Measurements from ENCODE around the gene ATP6V1F. TPM values are rescaled to one million over a fixed set of nuclear protein-coding genes. Genes with fewer than 3 reads are reported as not detected.
A peak's percentile ranks its signal among the peaks of the same experiment; 100 is the strongest.

Gene ATP6V1F
- total RNA-seq, 1 donor from 2014 or later: 69.3 TPM

DNA sequence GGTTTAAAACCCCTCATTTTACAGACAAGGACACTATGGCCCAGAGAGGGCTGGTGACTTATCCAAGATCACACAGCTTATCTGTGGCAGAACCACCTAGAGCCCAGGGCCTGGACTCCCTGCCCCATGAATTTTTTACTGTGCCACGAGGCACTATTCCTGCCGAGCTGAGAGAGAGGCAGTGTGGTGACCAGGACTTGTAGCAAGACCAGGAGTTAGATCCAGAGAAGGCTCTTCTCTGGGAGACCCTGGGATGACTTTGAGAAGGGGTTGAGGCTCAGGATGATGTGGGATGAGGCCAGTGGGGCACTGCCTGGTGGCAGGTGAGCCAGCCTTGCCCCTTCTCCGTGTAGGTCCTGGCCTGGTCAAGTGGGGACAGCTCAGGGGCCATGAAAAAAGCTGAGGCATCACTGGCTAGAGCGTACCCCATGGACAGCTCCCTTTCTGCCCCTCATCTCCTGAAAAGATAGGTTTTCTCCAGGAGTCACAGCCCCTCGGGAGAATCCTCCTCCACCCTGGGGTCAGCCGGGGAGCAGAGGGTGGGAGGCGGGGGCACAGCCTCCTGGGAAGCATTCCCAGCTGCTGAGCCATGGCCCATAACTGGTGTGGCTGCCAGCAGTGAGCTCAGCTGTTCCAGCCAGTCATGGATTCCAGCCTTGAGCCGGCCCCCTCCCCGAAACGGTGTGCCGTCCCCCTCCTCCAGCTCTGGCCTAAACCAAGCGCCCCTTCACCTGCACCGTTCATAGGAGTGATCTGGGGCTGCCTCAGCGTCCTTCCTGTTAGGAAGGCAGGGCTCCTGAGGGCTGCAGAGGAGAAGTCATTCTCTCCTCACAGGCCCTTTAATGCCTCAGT, 26.6 kb upstream of the ATP6V1F start:
- DNase-seq (ENCODE audit: low spot score): peak; percentile 55

DNA sequence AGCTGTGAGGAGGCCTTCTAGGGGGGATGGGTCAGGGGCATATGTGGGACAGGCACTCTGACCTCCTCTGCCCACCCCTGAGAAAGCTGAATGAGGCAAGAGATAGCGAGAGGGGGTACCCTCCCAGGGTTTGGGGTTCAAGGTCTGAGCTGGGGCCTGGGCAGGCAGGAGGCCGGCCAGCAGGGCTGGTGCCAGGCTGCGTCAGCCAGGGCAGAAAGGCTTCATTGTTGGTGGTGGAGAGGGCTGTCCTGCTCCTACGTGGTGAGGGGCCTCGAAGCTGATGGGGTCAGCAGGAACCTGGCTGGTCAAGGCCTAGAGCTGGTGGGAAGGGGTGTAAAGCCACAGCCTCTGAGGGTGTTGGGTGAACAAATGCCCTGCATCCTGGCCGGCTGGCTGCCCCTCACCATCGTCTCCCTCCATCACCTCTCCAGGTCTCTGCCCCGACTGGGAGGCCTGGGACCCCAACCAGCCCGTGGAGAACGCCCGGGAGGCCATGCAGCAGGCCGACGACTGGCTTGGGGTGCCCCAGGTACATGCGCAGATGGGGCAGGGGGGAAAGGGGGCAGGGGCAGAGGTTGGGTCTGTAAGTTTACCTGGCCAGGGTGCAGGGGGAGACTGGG, 25.8 kb upstream of the ATP6V1F start:
- DNase-seq (ENCODE audit: low spot score): no peak

DNA sequence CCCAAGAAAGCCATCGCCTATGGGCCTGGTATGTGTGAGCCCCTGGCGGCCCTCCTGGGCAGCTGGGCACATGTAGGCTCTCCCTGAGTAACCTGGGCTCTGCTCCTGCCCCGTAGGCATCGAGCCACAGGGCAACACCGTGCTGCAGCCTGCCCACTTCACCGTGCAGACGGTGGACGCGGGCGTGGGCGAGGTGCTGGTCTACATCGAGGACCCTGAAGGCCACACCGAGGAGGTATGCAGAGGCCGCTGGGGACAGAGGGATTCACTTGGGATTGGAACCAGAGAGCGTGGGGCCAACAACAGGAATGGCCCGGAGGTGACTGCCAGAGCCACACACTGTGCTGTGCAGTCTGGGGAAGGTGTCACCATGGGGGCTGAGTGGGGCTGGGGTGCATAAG, 25.1 kb upstream of the ATP6V1F start:
- DNase-seq (ENCODE audit: low spot score): no peak

DNA sequence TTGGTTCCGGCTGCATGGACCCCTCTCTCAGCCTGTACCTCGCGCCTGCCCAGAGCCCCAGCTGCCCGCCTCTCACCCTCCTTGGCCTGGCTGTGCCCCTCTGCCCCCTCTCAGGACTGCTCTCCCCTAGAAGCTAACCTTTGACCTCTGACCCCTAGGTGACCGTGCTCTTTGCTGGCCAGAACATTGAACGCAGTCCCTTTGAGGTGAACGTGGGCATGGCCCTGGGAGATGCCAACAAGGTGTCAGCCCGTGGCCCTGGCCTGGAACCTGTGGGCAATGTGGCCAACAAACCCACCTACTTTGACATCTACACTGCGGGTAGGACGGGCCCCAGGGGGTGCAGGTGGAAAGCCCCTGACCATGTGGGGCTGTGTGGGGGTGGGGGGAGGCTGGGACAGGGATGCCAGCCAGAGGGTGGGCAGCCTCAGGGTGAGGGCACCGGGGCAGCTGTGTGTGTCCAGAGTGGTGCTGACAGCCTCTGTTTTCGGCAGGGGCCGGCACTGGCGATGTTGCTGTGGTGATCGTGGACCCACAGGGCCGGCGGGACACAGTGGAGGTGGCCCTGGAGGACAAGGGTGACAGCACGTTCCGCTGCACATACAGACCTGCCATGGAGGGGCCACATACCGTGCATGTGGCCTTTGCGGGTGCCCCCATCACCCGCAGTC, 24.4 kb upstream of the ATP6V1F start:
- DNase-seq (ENCODE audit: low spot score): no peak

DNA sequence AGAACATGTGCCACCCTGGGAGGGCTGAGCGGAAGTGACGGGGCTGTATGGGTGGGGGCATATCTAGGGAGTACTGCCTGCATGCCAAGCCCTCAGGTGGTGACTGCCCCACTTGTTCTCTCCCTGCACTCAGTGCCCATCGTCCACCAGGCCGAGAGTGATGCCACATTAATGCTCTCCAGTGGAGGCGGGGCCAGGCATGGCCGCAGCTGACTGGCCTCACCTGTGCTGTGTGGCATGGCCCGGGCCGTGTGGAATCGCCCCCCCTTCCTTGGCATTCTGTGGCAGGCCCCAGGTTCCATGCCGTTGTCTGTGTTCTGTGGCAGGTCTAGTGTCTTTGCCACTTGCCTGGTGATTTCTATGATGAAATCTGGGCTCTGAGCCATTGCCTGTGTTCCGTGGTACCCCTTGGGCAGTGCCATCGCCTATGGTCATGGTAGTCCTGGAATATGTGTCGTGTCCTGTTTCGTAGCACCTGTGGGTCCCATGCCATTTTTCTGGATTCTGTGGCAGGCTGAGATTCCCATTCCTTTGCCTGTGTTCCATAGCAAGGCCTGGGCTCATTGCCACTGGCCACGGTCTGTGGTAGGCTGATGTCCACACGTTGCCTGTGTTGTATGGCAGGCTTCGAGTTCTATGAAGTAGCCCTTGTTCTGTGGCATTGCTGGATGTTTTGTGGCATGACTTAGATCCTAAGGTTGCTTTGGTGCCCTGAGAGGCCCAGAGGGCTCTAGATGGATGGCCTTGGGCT, 23.5 kb upstream of the ATP6V1F start:
- DNase-seq (ENCODE audit: low spot score): no peak

DNA sequence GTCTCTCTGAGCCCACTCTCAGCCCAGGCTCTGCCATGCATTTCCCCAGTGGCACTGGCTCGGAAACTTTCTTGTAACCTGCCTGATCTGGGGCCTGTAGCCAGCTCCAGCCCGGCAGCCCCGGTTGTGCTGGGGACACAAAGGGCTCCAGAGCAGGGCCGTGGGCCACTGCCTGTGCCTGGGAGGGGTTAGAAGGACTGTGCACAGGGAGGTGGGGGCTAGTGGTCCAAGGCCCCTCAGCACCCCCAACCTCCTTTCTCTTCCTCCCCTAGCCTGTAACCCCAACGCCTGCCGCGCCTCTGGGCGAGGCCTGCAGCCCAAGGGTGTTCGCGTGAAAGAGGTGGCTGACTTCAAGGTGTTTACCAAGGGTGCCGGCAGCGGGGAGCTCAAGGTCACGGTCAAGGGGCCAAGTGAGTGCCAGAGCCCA, 22.9 kb upstream of the ATP6V1F start:
- DNase-seq (ENCODE audit: low spot score): no peak

DNA sequence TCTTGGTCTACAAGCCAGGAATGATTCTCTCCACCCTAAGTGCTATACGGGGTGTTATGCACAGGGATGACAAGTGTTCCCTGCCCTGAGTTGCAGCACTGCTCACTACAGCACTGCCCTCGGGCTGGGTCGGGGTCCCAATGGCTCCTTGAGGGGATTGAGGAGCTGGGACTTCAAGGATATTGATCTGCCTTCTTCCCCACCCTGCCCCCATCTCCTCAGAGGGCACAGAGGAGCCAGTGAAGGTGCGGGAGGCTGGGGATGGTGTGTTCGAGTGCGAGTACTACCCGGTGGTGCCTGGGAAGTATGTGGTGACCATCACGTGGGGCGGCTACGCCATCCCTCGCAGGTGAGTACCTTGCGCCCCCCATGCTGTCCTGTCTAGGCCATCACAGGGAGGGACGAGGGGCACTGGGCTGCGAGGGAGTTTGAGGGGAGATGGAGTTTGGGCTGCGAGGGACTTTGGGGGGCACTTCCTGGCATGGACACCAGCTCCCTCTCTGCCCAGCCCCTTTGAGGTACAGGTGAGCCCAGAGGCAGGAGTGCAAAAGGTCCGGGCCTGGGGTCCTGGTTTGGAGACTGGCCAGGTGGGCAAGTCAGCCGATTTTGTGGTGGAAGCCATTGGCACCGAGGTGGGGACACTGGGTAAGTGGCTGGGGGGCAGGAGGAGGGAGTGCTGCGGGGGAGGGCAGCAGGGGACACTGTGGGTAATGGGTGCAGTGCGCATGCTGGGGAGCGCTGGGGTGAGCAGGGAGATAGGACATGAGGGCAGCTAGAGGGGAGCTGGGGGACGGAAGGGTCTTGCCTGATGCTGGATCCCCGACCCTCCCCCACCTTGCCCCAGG, 22.1 kb upstream of the ATP6V1F start:
- no peak for DNase-seq (ENCODE audit: low spot score)

DNA sequence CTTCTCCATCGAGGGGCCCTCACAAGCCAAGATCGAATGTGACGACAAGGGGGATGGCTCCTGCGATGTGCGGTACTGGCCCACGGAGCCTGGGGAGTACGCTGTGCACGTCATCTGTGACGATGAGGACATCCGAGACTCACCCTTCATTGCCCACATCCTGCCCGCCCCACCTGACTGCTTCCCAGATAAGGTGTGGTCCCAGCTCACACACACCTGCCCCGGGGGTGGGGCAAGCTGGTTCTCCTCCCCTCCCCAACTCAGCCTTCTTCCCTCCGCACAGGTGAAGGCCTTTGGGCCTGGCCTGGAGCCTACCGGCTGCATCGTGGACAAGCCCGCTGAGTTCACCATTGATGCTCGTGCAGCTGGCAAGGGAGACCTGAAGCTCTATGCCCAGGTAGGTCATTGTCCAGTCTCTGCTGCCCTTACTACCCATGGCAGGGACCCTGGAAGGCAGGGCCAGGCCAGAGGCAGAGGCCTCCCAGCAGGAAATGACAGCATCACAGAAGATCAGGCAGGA, 21.4 kb upstream of the ATP6V1F start:
- DNase-seq (ENCODE audit: low spot score): no peak

DNA sequence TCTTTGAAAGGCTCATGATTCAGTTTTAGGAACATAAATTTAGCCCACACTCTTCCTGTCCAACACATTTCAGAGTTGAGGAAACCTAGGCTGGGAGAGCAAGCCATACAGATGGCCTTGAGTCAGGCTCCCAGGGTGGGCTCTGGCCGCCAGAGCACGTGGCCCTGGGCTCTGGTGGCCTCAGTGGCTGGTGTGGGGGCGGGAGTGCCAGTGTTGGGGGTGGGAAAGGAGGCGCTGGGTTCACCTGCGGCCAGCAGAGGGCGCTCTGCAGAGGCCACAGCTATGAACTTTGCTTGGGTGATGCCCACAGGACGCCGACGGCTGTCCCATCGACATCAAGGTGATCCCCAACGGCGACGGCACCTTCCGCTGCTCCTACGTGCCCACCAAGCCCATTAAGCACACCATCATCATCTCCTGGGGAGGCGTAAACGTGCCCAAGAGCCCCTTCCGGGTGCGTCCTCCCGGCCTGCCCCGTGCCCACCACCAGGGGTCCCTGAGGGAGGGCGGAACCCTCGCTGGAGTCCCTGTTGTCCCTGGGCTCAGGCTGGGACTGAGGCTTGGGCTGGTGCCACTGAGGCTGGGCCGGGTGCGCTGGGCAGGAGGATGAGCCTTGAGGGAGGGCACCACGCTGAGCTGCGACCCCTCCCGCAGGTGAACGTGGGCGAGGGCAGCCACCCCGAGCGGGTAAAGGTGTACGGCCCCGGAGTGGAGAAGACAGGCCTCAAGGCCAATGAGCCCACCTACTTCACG, 20.6 kb upstream of the ATP6V1F start:
- no peak for DNase-seq (ENCODE audit: low spot score)

DNA sequence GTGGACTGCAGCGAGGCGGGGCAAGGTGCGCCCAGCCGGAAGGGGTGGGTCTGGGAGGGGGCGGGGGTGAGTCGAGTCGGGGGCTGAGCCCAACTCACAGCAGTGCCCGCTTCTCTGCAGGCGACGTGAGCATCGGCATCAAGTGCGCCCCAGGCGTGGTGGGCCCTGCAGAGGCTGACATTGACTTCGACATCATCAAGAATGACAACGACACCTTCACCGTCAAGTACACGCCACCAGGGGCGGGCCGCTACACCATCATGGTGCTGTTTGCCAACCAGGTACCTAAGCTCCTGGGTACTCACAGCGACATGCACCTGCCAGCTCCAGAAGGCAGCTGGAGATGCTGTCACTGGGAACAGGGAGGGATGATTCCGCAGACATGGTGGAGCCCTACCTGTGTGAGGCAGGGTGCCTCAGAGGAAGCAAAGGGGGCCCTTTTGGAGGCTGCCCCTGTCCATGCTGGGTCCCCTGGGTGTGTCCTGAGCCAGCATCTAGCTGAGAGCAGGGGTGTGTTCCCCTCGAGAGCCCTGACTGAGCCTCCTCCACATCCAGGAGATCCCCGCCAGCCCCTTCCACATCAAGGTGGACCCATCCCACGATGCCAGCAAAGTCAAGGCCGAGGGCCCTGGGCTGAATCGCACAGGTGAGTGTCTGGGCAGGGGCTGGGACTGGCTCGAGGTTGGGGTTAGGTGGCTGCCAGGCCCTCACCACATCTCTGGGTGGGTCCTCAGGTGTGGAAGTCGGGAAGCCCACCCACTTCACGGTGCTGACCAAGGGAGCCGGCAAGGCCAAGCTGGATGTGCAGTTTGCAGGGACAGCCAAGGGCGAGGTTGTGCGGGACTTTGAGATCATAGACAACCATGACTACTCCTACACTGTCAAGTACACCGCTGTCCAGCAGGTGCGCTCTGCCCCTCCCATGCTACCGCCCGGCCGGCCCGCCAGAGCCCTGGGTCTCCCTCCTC, 19.7 kb upstream of the ATP6V1F start:
- no peak for DNase-seq (ENCODE audit: low spot score)

DNA sequence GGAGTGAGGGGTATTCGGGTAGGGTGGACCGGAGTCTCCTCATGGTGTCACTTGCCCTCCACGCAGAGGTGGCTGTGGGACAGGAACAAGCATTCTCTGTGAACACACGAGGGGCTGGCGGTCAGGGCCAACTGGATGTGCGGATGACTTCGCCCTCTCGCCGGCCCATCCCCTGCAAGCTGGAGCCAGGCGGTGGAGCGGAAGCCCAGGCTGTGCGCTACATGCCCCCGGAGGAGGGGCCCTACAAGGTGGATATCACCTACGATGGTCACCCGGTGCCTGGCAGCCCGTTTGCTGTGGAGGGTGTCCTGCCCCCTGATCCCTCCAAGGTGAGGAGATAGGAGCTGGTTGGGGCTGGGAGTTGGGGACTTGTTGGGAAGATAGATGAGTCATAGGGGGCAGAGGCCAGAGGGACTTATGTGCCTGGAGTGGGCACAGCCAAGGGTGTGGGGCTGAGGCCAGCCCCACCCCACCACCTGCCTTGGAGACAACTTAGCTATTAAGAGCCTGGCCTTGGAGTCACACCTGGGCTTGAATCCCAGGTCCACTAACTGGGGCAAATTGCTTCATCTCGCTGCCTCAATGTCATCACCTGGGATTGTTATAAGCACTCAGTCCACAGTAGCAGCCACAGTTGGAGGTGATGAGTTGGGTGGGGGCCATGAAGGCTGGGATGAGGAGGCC, 18.6 kb upstream of the ATP6V1F start:
- no peak for DNase-seq (ENCODE audit: low spot score)

DNA sequence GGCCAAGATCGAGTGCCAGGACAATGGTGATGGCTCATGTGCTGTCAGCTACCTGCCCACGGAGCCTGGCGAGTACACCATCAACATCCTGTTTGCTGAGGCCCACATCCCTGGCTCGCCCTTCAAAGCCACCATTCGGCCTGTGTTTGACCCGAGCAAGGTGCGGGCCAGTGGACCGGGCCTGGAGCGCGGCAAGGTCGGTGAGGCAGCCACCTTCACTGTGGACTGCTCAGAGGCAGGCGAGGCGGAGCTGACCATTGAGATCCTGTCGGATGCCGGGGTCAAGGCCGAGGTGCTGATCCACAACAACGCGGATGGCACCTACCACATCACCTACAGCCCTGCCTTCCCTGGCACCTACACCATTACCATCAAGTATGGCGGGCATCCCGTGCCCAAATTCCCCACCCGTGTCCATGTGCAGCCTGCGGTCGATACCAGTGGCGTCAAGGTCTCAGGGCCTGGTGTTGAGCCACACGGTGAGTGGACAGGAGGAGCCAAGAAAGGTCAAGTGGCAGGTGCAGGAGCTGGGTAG, 17.8 kb upstream of the ATP6V1F start:
- DNase-seq (ENCODE audit: low spot score): no peak

DNA sequence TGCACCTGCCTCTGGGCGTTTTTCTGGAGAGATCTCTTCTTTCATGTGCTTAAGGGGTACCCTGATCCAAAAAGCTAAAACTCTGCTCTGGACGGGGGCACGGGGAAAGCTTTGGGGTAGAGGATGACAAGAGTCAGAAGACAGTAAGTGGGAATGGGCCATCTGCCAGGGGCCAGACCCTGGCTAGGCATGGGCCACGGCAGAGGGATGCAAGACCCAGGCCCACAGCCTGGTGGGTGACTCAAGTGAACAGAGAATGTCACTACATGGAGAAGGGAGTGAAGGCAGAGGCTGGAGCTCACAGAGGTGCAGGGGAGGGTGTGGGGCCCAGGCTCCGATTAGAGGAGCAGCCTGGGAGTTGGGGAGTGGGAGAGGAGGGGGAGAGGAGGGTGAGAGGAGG, 17.2 kb upstream of the ATP6V1F start:
- no peak for DNase-seq (ENCODE audit: low spot score)

DNA sequence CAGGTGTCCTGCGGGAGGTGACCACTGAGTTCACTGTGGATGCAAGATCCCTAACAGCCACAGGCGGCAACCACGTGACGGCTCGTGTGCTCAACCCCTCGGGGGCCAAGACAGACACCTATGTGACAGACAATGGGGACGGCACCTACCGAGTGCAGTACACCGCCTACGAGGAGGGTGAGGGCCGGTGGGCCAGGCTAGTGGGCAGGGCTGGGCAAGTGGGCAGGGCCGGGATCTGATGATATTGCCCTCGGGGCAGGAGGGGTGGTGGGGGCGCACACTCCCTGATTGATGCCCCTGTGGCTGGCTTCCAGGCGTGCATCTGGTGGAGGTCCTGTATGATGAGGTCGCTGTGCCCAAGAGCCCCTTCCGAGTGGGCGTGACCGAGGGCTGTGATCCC, 16.7 kb upstream of the ATP6V1F start:
- no peak for DNase-seq (ENCODE audit: low spot score)

DNA sequence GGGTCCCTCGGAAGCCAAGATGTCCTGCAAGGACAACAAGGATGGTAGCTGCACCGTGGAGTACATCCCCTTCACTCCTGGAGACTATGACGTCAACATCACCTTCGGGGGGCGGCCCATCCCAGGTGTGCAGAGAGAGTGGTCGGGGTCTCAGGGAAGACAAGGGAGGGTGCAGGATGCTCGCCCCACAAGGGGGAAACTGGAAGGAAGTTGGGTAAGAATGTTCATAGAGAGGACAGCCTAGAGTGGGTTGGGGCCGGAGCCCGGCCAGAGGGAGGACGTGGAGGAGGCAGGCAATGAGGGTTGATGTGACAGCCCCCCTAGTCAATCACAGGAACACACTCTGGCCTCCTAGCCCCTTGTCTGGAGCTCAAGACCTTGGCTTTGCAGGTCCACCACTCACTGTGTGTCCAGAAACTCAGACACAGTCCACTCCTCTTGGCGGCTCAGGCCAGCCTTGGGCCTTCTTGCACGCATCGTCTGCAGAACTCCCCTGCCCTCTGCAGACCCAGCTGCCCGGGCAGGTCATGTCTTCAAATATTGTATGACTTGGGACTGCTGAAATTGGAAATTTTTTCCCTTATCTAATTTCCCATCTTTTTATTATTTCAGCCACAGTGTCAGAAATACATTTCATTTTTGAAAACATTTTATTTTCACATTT, 15.7 kb upstream of the ATP6V1F start:
- no peak for DNase-seq (ENCODE audit: low spot score)

DNA sequence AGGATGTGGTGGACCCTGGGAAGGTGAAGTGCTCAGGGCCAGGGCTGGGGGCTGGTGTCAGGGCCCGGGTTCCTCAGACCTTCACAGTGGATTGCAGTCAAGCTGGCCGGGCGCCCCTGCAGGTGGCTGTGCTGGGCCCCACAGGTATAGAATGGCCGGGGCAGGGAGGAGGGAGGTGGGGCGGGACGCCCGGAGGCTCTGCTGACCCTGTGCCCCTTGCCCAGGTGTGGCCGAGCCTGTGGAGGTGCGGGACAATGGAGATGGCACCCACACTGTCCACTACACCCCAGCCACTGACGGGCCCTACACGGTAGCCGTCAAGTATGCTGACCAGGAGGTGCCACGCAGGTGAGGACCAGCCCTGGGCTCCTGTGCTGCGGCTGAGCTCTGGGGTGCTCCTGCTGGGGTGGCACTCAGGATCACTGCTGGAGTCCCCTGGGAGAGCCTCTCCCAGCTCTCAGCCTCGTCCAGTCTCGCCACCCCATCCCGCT, 14.9 kb upstream of the ATP6V1F start:
- DNase-seq (ENCODE audit: low spot score): no peak
